Measurements from ENCODE around the gene NR6A1. TPM values are rescaled to one million over a fixed set of nuclear protein-coding genes. Genes with fewer than 3 reads are reported as not detected.

NR6A1 gene
- polyA plus RNA-seq, 3 donors = 1.00 to 1.5 (median 1.1) TPM

DNA sequence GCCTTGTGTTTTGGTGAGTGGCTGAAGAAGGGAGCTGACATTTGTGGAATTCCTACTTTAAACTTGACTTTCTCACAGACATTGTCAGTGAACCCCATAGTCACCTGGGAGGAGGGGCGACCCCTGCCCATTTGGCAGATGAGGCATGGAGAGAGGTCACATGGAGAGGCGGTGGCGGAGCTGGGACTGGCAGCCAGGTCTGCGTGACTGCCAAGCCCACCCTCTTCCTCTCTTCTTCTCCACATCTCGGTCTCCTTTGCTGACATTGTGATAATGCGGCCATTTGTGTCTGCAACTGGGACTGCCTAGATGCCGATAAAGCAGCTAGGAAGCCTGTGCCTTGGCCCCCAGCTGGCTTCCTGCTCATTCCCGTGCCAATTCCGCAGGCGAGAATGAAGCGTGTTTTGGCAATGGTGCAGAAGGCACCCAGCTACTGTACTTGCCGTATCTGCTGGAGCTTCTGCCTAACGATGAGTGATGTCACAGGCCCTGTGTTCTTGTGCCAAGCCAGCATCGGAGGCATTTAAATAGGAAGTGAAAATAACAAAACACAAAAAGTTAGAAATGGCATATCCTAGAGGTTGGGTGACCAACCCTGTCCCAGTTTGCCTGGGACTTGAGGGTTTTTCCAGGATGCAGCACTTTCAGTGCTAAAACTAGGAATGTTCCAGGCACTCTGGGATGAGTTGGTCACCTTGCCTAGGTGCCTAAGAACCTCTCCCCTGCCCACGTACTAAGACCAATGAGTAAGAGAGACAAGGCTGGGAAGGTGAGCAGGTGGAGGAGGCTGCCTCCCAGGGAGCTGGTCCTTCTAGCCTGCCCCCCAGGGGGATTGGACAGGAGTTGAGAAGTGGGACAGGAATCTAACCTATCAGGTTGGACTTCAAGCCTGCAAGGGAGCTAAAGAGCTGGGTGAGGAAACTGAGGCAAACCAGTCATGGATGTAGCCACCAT, 29.5 kb upstream of the NR6A1 start:
- DNase-seq (ENCODE audit: extremely low read depth in 1 of 11, low read depth in 9 of 11, low spot score in 4 of 11) = no peak

DNA sequence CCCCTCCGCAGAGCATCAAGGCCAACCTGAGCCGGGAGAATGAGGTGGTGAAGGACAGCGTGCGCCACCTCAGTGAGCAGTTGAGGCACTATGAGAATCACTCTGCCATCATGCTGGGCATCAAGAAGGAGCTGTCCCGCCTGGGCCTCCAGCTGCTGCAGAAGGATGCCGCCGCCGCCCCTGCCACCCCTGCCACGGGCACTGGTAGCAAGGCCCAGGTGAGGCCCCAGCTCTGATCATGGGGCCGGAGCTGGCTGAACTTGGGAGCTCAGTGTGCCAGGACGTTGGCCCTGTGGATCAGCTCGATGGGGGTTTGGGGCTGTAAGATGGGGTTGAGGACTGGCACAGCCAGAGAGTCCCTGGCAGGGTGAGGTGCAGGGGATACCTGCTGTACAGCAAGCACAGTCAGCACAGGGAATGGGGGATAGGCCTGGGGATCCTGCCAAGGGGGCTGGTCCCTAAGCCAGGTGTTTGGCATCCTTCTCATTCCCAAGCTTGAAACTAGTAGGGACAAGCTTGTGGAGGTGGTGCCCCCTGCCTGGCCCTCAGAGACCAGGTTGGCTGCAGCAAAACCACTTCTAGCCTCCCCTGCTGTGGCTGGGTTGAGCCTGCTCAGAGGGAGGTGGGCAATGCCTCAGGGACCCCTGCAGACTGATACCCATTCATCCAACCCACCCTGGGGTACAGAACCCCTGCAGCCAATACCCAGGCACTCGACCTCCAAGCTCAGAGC, 28.3 kb upstream of the NR6A1 start:
- no peak for DNase-seq (ENCODE audit: extremely low read depth in 1 of 11, low read depth in 9 of 11, low spot score in 4 of 11)

DNA sequence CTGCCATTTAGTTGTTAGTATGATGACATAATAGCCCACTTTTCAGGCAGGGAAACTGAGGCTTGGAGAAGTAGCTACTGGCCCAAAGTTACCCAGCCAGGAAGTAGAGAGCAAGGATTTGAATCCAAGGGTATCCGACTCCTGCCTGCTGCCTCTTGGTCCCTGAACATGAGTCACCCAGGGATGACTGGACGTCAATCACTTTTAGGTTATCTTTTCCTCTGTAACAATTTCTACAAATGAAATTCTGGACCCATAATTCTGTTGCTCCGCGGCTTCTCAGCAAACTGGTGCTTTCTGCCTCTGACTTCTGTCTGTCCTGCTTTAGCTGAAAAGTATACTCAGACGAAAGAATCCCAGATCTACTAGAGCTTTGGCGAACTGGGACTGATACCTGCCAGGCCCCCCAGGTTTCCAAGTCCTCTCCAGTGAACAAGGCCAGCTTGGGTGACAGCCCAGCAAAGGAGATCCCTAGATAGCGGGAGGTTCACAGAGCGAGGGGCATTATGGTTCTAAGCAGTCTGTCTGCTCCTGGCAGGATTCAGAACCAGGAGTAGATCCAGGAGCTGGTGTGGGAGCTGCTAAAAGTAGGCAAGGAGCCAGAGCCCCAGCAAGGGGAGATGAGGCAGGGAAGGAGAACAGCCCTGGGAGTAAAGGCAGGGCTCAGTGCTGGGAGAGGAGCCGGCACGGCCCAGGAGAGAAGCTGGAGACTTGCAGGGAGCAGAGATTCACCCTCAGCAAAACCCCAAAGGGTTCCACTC, 26.4 kb upstream of the NR6A1 start:
- DNase-seq (ENCODE audit: extremely low read depth in 1 of 11, low read depth in 9 of 11, low spot score in 4 of 11) = no peak

DNA sequence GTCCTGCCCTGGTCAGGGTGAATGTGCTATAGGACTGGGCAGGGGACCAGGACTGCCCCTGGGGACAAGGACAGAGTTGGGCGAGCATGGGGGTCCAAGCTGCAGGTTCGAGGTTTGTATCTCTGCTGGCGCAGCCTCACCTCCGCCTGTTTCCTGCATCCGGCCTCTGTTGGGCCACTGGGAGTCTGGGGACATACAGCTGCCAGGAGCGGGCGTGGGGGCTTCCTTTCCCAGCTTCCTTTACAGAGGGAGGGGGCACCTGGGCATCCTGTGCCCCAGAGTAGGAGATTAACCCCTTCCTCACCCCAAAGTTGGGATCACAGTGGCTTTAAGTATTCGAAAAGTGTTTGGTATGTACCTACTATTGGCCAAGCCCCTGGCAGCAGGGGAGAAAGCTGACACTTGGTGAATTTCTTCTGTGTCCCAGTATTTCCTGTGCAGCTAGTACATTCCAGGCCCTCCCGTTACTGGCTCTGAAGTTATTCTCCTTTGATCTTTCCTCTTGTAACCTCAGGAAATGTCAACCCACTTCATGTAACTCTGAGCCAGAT, 24.8 kb upstream of the NR6A1 start:
- no peak for DNase-seq (ENCODE audit: extremely low read depth in 1 of 11, low read depth in 9 of 11, low spot score in 4 of 11)

DNA sequence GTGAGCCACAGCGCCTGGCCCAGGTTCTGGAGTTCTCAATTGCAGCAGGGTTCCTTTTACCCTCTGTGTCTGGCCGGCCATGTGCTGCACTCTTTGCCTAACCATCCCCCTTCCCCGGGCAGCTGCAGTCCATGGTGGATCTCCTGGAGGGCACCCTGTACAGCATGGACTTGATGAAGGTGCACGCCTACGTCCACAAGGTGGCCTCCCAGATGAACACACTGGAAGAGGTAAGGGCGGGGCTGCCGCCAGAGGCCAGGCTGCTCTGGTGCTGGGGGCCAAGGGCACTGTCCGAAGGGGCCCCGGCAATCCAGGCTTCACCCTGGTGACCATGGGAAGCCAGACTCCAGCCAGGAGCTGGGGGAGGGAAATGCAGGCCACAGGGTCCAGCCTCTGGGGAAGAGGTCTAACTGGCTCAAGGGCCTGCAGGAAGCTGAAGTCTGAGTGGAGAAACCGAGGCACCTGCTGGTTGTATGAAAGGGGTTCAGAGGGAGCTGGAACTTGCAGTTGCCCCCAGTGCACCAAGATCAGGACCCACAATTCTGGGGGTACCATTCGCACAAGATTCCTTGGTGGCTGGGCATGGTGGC, 23.9 kb upstream of the NR6A1 start:
- no peak for DNase-seq (ENCODE audit: extremely low read depth in 1 of 11, low read depth in 9 of 11, low spot score in 4 of 11)

DNA sequence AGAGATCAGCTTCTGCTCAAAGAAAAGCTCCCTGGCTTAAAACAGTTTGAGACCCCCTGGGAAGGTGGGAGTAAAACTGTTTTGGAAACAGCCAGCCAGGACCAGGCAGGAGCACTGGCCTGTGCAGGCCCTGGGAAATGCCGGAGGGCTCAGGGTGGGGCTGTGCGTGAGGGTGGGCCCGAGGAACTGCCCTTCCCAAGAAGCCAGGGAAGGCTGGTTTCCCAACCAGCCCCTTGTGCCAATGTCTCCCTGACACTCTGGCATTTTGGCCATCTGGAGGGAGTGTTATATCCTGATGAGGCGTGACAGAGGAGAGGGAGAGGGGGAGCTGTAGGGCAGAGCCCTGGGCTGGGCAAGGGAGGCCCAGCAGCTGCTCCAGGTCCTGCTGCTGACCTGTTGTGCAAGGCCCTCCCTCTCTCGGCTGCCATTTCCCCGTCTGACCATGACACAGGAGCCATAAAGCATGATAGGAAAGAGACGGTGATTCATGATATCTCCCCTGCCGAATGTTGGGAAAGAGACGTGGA, 22.0 kb upstream of the NR6A1 start:
- DNase-seq (ENCODE audit: extremely low read depth in 1 of 11, low read depth in 9 of 11, low spot score in 4 of 11) = peak in 1 of 11 donors; percentile 52

DNA sequence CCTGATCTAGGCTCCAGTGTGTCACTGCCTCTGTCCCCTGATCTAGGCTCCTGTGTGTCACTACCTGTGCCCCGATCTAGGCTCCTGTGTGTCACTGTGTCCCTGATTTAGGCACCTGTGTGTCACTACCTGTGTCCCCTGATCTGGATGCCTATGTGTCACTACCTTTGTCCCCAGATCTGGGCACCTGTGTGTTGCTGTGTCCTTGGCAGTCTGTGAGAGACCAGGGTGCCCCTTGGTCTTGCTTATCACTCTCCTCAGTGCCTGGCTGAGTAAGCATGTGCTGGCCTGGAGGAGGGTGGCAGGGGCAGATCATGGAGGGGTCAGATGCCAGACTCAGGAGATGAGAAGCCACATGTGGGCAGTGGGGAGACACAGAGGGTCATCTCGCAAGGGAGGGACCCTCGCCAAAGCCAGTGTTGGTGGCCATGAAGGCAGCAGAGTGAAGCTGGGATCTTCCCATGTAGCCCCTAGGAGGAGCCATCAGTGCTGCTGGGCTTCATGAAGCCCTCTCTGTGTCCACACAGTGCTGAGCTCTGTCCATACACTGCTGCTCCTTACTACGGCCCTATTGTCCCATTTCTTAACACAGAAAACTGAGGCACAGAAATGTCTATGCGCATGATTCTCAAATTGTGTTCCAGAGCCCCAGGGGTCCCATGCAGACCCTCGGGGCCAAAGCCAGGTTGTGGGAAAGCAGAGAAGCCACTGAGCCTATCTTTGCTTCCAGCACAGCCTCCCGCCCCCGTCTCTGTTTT, 21.3 kb upstream of the NR6A1 start:
- DNase-seq (ENCODE audit: extremely low read depth in 1 of 11, low read depth in 9 of 11, low spot score in 4 of 11) = no peak

DNA sequence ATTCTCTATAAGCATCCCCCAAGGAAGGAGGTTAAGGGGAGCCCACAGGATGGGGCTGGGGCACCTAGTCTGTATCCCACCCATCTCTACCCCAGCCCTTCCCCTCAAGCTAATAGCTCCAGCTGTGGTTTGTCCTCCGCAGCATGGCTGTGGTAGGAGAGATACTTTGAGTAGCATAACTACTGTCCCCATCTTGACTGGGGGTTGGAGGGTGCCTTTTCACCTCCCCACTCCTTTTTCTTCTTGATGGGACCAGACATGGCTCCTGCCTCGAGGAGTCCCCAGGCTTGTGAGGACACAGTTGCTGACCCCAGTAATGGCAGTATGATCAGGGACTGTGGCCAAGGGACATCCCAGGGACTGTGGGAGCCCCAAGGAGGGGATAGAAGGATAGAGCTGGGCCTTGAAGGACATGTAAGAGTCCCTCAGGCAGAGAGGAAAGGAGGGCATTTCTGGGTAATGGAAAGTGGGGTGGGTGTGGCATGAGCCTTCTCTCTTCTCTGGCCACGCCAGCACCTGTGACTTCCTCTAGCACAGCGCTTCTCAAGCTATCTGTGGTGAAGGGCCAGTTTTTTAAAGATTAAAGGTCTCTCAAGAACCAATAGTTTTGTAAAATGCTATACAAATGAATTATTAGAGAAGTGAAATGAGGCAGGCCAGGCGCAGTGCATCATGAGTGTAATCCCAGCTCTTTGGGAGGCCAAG, 19.8 kb upstream of the NR6A1 start:
- DNase-seq (ENCODE audit: extremely low read depth in 1 of 11, low read depth in 9 of 11, low spot score in 4 of 11) = no peak

DNA sequence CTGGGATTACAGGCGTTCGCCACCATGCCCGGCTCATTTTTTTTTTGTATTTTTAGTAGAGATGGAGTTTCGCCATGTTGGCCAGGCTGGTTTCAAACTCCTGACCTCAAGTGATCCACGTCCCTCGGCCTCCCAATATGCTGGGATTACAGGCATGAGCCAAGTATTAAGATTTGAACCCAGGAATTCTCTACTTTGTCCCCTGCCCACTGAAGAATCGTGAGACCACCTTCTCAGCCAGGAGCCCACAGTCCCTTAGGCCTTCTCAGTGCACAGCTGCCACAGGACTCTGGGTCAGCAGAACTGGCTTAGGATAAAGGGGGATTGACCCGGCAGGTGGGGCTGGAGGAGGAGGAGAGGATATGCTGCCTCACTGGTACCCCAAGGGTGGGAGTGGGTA, 19.2 kb upstream of the NR6A1 start:
- no peak for DNase-seq (ENCODE audit: extremely low read depth in 1 of 11, low read depth in 9 of 11, low spot score in 4 of 11)

DNA sequence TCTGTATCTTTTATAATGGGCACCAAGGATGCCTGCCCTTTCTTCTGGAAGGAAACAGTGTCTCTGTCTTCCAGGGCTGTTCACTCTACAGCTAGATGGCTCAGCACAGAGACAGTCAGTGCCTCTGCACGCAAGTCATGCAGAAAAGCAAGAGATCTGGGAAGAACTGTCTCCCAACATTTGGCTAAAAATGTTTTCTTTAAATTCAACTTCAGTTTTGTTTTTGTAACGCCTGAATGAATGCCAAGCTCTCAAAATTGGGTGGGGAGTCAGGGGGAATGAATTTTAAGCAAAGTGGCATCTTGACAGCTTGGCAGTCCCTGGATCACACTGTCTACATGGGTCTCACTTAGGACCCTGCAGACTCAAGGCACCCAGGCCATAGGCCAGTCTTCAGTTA, 18.4 kb upstream of the NR6A1 start:
- DNase-seq (ENCODE audit: extremely low read depth in 1 of 11, low read depth in 9 of 11, low spot score in 4 of 11) = no peak

DNA sequence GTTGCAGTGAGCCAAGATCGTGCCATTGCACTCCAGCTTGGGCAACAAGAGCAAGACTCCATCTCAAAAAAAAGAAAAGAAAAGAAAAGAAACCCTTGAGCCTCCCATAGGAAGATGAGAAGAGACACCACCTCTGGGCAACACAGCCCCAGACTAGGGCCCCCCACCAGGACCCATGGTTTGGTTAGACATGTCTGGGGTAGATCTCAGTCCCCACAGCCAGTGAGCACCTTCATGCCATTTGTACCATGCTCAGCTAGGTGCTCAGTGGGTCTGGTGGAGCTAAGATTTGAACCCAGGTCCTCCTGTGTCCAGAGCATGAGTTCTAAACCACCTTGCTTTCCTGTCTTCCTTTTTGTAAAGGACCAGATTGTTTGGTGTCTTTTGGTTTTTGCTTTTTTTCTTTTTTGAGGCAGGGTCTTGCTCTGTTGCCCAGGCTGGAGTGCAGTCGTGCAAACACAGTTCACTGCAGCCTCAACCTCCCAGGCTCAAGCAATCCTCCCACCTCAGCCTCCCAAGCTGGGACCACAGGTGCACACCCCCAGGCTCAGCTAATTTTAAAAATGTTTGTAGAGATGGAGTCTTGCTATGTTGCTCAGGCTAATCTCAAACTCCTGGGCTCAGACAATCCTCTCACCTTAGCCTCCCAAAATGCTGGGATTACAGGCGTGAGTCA, 17.6 kb upstream of the NR6A1 start:
- no peak for DNase-seq (ENCODE audit: extremely low read depth in 1 of 11, low read depth in 9 of 11, low spot score in 4 of 11)

DNA sequence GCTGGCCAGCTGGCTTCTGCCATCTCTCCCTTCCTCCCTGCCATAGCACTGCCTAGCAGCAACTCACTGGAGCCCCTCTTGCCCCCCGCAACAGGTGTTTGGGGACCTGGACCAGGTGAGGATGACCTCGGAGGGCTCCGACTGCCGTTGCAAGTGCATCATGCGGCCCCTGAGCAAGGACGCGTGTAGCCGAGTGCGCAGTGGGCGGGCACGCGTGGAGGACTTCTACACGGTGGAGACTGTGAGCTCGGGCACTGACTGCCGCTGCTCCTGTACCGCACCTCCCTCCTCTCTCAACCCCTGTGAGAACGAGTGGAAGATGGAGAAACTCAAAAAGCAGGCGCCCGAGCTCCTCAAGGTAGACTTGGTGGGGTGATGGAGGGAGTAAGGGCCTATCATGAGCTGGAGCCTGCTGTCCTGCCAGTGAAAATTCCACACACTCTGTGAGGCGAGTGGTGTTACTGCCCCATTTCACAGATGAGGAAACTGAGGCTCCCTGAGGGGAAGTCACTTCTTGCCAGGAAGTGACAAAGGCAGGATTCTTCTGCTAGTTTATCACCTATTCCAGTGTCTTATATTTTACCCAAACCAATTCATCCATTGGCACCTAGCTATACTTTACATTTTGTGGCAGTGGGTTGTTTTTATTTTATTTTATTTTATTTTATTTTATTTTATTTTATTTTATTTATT, 15.9 kb upstream of the NR6A1 start:
- DNase-seq (ENCODE audit: extremely low read depth in 1 of 11, low read depth in 9 of 11, low spot score in 4 of 11) = no peak

DNA sequence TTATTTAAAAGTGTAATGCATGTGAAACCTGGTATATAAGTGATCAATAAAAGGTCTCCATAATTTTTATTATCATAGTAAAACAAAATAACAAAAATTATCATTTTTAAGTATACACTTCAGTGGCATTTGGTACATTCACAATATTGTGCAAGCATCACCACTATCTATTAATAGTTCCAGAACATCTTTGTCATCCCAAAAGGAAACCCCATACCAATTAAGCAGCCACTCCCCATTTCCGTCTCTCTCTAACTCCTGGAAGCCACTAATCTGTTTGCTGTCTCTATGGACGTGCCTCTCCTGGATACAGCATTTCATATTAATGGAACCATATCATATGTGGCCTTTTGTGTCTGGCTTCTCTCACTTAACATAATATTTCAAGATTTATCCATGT, 13.4 kb upstream of the NR6A1 start:
- DNase-seq (ENCODE audit: extremely low read depth in 1 of 11, low read depth in 9 of 11, low spot score in 4 of 11) = no peak

DNA sequence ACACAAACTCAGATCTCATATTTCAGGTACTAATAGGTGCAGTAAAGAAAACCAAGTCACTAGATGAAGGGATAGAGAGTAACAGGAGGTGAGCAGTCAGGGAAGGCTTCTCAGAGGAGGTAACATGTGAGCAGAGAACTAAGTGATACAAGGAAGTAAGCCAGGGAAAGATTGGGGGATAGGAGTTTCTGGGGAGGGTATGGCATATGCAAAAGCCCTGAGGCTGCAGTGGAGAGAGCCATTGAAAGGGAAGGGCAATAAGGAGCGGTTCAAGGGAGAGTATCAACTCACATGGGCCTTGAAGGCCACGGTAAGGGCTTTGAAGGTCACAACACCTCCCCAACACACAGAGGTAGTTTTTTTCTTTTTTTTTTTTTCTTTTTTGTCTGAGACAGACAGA, 12.7 kb upstream of the NR6A1 start:
- no peak for DNase-seq (ENCODE audit: extremely low read depth in 1 of 11, low read depth in 9 of 11, low spot score in 4 of 11)

DNA sequence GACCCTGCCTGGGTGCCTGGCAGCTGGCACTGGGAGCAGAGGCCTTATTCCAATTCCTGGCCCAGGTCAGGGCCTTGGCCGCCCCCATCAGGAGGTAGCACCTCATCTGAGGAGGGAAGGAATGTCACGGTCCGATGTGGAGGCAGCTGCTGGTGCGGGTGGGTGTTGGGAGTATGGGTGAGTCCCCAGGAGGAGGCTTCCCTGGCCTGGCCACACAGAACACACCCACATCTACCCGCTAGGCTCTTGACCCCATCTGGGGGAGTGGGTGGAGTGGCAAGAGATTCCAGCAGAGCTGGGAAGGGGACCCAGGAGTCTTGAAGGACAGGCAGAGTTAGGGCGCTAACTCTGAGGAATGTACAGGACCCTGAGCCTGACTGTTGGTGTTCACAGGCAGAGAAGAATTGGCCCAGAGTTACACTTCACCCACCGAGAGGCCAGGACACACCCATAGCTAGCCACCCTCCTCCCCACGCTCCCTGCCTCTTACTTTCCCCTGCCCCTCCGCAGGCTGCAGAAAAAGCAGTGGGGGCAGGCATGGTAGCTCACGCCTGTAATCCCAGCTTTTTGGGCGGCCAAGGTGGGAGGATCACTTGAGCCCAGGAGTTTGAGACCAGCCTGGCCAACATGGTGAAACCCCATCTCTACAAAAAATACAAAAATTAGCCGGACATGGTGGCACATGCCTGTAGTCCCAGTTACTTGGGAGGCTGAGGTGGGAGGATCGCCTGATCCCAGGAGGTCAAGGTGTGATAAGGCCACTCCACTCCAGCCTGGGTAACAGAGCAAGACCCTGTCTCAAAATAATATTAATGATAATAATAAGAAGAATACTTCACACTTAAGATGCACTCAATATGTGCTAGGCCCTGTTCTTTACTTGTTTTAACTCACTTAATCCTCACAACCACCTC, 11.8 kb upstream of the NR6A1 start:
- DNase-seq (ENCODE audit: extremely low read depth in 1 of 11, low read depth in 9 of 11, low spot score in 4 of 11) = no peak
